ENCODE results near the gene ITSN1.

DNA sequence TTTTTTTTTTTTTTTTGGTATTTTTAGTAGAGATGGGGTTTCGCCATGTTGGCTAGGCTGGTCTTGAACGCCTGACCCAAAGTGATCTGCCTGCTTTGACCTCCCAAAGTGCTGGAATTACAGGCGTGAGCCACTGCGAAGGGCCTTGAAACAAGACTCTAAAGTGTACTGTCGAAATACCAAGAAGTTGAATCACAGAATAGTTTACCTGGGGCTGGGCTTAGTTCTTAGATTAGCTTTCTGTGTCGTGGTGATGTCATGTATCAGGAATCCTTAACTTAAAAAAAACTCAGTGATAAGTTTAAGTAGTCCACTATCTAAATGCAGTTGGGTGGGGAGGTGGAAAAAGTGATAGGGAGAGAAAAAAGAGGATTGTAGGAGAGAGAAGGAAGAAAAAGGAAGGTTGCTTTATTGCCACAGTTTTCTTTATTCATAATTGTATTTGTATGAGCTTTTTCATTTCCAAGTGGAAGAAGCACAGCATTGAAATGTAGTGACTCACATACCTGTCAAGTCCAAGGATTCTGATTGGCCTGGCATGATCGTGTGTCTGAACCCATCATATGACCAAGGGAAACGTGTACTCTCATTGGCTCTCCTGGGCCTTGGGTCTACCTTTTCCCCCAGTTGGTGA, 13.4 kb downstream of the ITSN1 start:
- TF ChIP-seq CTCF (IDR thresholded peaks at IDR 0.05 in 4 of 5, conservative IDR thresholded peaks at IDR 0.05 in 1 of 5) (no peak), POLR2A (IDR thresholded peaks at IDR 0.05) (no peak)

Data from gastrocnemius medialis (tissue), 4 donors.